ENCODE data around the gene FUBP1. TPM values are rescaled to one million over a fixed set of nuclear protein-coding genes. Genes with fewer than 3 reads are reported as not detected.

Gene FUBP1
- polyA plus RNA-seq, 1 of the 3 experiments (the other 2 are of a cell fraction): 64.1 TPM

DNA sequence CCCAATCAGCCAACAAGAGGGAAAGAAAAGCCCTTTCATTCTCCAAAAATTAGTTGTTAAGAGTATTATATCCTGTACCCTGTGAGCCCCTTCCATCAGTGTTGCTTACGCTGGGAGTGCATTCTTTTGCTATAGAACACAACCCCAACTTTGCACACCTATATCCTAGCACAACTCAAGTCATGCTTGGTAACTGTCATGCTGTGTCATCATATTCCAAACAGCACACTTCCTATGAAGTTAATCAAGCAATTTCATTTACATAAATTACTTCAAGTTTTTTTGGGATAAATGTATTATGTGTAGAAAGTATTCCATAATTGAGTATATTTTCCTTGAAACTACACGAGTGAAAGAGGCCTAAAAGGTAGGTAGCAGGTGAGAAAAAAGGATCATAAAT lies 20.0 kb downstream of the FUBP1 start:
- no peak for TF ChIP-seq POLR2AphosphoS5 (IDR thresholded peaks at IDR 0.05; ENCODE audit: low read depth, low read length)
- TF ChIP-seq NRF1 (IDR thresholded peaks at IDR 0.05; ENCODE audit: low read depth, low read length): no peak
- TF ChIP-seq, protein P1, sequence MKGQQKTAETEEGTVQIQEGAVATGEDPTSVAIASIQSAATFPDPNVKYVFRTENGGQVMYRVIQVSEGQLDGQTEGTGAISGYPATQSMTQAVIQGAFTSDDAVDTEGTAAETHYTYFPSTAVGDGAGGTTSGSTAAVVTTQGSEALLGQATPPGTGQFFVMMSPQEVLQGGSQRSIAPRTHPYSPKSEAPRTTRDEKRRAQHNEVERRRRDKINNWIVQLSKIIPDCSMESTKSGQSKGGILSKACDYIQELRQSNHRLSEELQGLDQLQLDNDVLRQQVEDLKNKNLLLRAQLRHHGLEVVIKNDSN (IDR thresholded peaks at IDR 0.05; ENCODE audit: borderline replicate concordance, low read depth): no peak
- TF ChIP-seq FOXJ3 (CRISPR knock-in tag; IDR thresholded peaks at IDR 0.05): no peak
- TF ChIP-seq, protein P2, sequence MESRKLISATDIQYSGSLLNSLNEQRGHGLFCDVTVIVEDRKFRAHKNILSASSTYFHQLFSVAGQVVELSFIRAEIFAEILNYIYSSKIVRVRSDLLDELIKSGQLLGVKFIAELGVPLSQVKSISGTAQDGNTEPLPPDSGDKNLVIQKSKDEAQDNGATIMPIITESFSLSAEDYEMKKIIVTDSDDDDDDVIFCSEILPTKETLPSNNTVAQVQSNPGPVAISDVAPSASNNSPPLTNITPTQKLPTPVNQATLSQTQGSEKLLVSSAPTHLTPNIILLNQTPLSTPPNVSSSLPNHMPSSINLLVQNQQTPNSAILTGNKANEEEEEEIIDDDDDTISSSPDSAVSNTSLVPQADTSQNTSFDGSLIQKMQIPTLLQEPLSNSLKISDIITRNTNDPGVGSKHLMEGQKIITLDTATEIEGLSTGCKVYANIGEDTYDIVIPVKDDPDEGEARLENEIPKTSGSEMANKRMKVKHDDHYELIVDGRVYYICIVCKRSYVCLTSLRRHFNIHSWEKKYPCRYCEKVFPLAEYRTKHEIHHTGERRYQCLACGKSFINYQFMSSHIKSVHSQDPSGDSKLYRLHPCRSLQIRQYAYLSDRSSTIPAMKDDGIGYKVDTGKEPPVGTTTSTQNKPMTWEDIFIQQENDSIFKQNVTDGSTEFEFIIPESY (IDR thresholded peaks at IDR 0.05; ENCODE audit: borderline replicate concordance, low read depth): no peak
- TF ChIP-seq ELF1 (IDR thresholded peaks at IDR 0.05): no peak
- Histone ChIP-seq H3K9me3 (no peaks in the 10 kb centered on the region), H3K36me3 (replicated peaks in 1 of 2; ENCODE audit: control insufficient read depth in 1 of 2, insufficient read depth in 2 of 2, low read length in 1 of 2) (peaks cover 96 to 99% of the 10 kb centered on the region in 2 experiments), H3K79me2 (ENCODE audit: insufficient read depth) (peaks cover 74% of the 10 kb centered on the region), H3F3A (replicated peaks; ENCODE audit: insufficient read depth) (peaks cover 55% of the 10 kb centered on the region), H3K4me3 (ENCODE audit: low read depth in 2 of 2, low read length in 1 of 2) (no peak overlapping the region), H2AFZ (ENCODE audit: low read depth) (no peak overlapping the region), H3K4me1 (ENCODE audit: control insufficient read depth in 1 of 2, insufficient read depth in 2 of 2, low read depth in 1 of 2, low read length in 1 of 2) (peaks cover 0 to 6% of the 10 kb centered on the region in 2 experiments; a peak in 2 of 4 replicates), H3K27me3 (ENCODE audit: insufficient read depth) (no peaks in the 10 kb centered on the region), H3K9me2 (no peaks in the 10 kb centered on the region), H3K4me2 (no peak overlapping the region), H3K27ac (ENCODE audit: low read depth in 2 of 2, low read length in 1 of 2) (peak overlapping the region in 1 of 2 experiments; percentile 16; a peak in 2 of 4 replicates), H4K20me1 (ENCODE audit: insufficient read depth) (peaks cover 12% of the 10 kb centered on the region), H3K9ac (no peak overlapping the region)
- ChIA-PET CTCF (interaction anchor here (1.9 kb wide), 1 partner anchor 14 kb away, joined by 8 read pairs; no protein-coding TSS in a partner anchor), POLR2A (no interaction called here)
- WGBS (ENCODE audit: low lambda C conversion rate): 95% methylated on average over 2 of the region's 2 CpGs
- no peak for DNase-seq

DNA sequence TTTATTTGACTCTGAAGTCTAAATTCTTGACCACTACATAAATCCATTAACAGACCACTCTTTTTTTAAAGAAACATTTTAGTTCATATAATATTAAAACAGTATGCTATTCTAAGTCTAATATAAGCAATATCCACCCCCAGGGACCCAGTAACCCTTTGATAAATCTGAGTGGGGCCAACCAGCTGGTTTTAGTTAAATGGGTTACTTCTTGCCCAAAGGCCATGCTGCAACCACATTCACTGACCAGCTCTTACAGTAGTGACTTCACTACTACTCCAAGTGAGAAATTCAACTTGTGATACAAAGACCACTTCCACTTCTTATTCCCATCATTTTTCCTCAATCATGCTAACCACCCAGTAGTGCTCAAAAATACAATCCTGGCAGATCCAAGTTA lies 20.5 kb downstream of the FUBP1 start:
- Histone ChIP-seq H3K4me3 (ENCODE audit: low read depth in 2 of 2, low read length in 1 of 2) (no peak overlapping the region), H3K9me2 (no peaks in the 10 kb centered on the region), H3K36me3 (replicated peaks in 1 of 2; ENCODE audit: control insufficient read depth in 1 of 2, insufficient read depth in 2 of 2, low read length in 1 of 2) (peaks cover 96 to 99% of the 10 kb centered on the region in 2 experiments), H3F3A (replicated peaks; ENCODE audit: insufficient read depth) (peaks cover 52% of the 10 kb centered on the region), H3K9ac (no peak overlapping the region), H3K27me3 (ENCODE audit: insufficient read depth) (no peaks in the 10 kb centered on the region), H3K27ac (ENCODE audit: low read depth in 2 of 2, low read length in 1 of 2) (peak overlapping the region in 1 of 2 experiments; percentile 16; a peak in 2 of 4 replicates), H3K4me2 (no peak overlapping the region), H2AFZ (ENCODE audit: low read depth) (no peak overlapping the region), H3K79me2 (ENCODE audit: insufficient read depth) (peaks cover 74% of the 10 kb centered on the region), H3K9me3 (no peaks in the 10 kb centered on the region), H3K4me1 (ENCODE audit: control insufficient read depth in 1 of 2, insufficient read depth in 2 of 2, low read depth in 1 of 2, low read length in 1 of 2) (peaks cover 0 to 6% of the 10 kb centered on the region in 2 experiments; a peak in 2 of 4 replicates), H4K20me1 (ENCODE audit: insufficient read depth) (peaks cover 12% of the 10 kb centered on the region)
- CTCF ChIA-PET: no interaction called here
- POLR2A ChIA-PET: no interaction called here
- DNase-seq: no peak
- no peak for TF ChIP-seq SMC3 (IDR thresholded peaks at IDR 0.05; ENCODE audit: low read depth, low read length)
- no peak for TF ChIP-seq CHD2 (IDR thresholded peaks at IDR 0.05; ENCODE audit: low read length, partially characterized antibody)
- no peak for TF ChIP-seq GATA2 (CRISPR knock-in tag; IDR thresholded peaks at IDR 0.05)
- no peak for TF ChIP-seq RCOR1 (IDR thresholded peaks at IDR 0.05; ENCODE audit: low read length)
- no peak for TF ChIP-seq EP300 (IDR thresholded peaks at IDR 0.05; ENCODE audit: borderline replicate concordance in 1 of 2, low read depth in 1 of 2, low read length in 1 of 2)
- no peak for TF ChIP-seq EZH2phosphoT487 (IDR thresholded peaks at IDR 0.05; ENCODE audit: borderline replicate concordance, low read depth)
- no peak for TF ChIP-seq FOSL2 (IDR thresholded peaks at IDR 0.05; ENCODE audit: borderline replicate concordance, low read depth)
- TF ChIP-seq, protein P3, sequence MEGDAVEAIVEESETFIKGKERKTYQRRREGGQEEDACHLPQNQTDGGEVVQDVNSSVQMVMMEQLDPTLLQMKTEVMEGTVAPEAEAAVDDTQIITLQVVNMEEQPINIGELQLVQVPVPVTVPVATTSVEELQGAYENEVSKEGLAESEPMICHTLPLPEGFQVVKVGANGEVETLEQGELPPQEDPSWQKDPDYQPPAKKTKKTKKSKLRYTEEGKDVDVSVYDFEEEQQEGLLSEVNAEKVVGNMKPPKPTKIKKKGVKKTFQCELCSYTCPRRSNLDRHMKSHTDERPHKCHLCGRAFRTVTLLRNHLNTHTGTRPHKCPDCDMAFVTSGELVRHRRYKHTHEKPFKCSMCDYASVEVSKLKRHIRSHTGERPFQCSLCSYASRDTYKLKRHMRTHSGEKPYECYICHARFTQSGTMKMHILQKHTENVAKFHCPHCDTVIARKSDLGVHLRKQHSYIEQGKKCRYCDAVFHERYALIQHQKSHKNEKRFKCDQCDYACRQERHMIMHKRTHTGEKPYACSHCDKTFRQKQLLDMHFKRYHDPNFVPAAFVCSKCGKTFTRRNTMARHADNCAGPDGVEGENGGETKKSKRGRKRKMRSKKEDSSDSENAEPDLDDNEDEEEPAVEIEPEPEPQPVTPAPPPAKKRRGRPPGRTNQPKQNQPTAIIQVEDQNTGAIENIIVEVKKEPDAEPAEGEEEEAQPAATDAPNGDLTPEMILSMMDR (IDR thresholded peaks at IDR 0.05): no peak
- no peak for TF ChIP-seq RXRA (IDR thresholded peaks at IDR 0.05; ENCODE audit: borderline replicate concordance, low read depth)
- TF ChIP-seq, protein P4, sequence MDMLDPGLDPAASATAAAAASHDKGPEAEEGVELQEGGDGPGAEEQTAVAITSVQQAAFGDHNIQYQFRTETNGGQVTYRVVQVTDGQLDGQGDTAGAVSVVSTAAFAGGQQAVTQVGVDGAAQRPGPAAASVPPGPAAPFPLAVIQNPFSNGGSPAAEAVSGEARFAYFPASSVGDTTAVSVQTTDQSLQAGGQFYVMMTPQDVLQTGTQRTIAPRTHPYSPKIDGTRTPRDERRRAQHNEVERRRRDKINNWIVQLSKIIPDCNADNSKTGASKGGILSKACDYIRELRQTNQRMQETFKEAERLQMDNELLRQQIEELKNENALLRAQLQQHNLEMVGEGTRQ (IDR thresholded peaks at IDR 0.05; ENCODE audit: borderline replicate concordance, low read depth, low read length): no peak
- TF ChIP-seq SIN3A (IDR thresholded peaks at IDR 0.05; ENCODE audit: borderline replicate concordance, low read depth, low read length): no peak
- TF ChIP-seq, protein P5, sequence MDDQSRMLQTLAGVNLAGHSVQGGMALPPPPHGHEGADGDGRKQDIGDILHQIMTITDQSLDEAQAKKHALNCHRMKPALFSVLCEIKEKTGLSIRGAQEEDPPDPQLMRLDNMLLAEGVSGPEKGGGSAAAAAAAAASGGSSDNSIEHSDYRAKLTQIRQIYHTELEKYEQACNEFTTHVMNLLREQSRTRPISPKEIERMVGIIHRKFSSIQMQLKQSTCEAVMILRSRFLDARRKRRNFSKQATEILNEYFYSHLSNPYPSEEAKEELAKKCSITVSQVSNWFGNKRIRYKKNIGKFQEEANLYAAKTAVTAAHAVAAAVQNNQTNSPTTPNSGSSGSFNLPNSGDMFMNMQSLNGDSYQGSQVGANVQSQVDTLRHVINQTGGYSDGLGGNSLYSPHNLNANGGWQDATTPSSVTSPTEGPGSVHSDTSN (IDR thresholded peaks at IDR 0.05): no peak
- TF ChIP-seq FOXM1 (IDR thresholded peaks at IDR 0.05; ENCODE audit: low read depth): no peak
- TF ChIP-seq YY1 (IDR thresholded peaks at IDR 0.05; ENCODE audit: low read depth): no peak
